ENCODE measurements around the gene APBA2.

The APBA2 gene

GRCh38 chr15:28896951-28897350 lies 11.2 kb downstream of the APBA2 start:
- Histone ChIP-seq H4K20me1 (ENCODE audit: insufficient read depth, low read length, poor library complexity, severe bottlenecking) (no peaks in the 10 kb centered on the region), H3F3A (ENCODE audit: low read depth) (no peaks in the 10 kb centered on the region), H3K9ac (ENCODE audit: low read depth, low read length, poor library complexity, severe bottlenecking) (no peak overlapping the region), H3K4me1 (ENCODE audit: insufficient read depth, low read length, poor library complexity, severe bottlenecking) (peaks cover 30% of the 10 kb centered on the region), H3K4me3 (ENCODE audit: low read length, poor library complexity, severe bottlenecking) (no peak overlapping the region), H3K79me2 (ENCODE audit: insufficient read depth, low read length) (no peaks in the 10 kb centered on the region), H3K27me3 (ENCODE audit: insufficient read depth, low read length, poor library complexity, severe bottlenecking) (no peaks in the 10 kb centered on the region), H3K36me3 (ENCODE audit: insufficient read depth, low read length) (no peaks in the 10 kb centered on the region), H3K4me2 (ENCODE audit: low read depth, low read length, poor library complexity, severe bottlenecking) (no peak overlapping the region), H3K9me3 (ENCODE audit: insufficient read depth, low read depth, low read length) (no peaks in the 10 kb centered on the region), H2AFZ (ENCODE audit: low read length) (no peak overlapping the region), H3K9me2 (replicated peaks; ENCODE audit: low read depth, low read length) (no peaks in the 10 kb centered on the region)
- no peak for TF ChIP-seq CTCF (conservative IDR thresholded peaks at IDR 0.05; ENCODE audit: low read length)
- no peak for TF ChIP-seq EZH2phosphoT487 (IDR thresholded peaks at IDR 0.05; ENCODE audit: borderline replicate concordance)

GRCh38 chr15:28897861-28898585 lies 12.2 kb downstream of the APBA2 start:
- no peaks in the 10 kb centered on the region for H4K20me1 ChIP-seq (ENCODE audit: insufficient read depth, low read length, poor library complexity, severe bottlenecking)
- H3K36me3 ChIP-seq (ENCODE audit: insufficient read depth, low read length), result no peaks in the 10 kb centered on the region
- no peak overlapping the region for H2AFZ ChIP-seq (ENCODE audit: low read length)
- TF ChIP-seq CTCF (conservative IDR thresholded peaks at IDR 0.05; ENCODE audit: low read length) (no peak), EZH2phosphoT487 (IDR thresholded peaks at IDR 0.05; ENCODE audit: borderline replicate concordance) (no peak)
- H3K79me2 ChIP-seq (ENCODE audit: insufficient read depth, low read length), result no peaks in the 10 kb centered on the region
- H3K9me2 ChIP-seq (replicated peaks; ENCODE audit: low read depth, low read length), result no peaks in the 10 kb centered on the region
- peaks cover 40% of the 10 kb centered on the region for H3K4me1 ChIP-seq (ENCODE audit: insufficient read depth, low read length, poor library complexity, severe bottlenecking)
- H3K4me2 ChIP-seq (ENCODE audit: low read depth, low read length, poor library complexity, severe bottlenecking), result no peak overlapping the region
- no peaks in the 10 kb centered on the region for H3F3A ChIP-seq (ENCODE audit: low read depth)
- no peaks in the 10 kb centered on the region for H3K9me3 ChIP-seq (ENCODE audit: insufficient read depth, low read depth, low read length)
- no peak overlapping the region for H3K4me3 ChIP-seq (ENCODE audit: low read length, poor library complexity, severe bottlenecking)
- H3K27me3 ChIP-seq (ENCODE audit: insufficient read depth, low read length, poor library complexity, severe bottlenecking), result no peaks in the 10 kb centered on the region
- H3K9ac ChIP-seq (ENCODE audit: low read depth, low read length, poor library complexity, severe bottlenecking), result no peak overlapping the region

GRCh38 chr15:28899061-28899738 lies 13.4 kb downstream of the APBA2 start:
- H2AFZ ChIP-seq (ENCODE audit: low read length), result no peak overlapping the region
- H3K79me2 ChIP-seq (ENCODE audit: insufficient read depth, low read length), result no peaks in the 10 kb centered on the region
- no peaks in the 10 kb centered on the region for H3K9me3 ChIP-seq (ENCODE audit: insufficient read depth, low read depth, low read length)
- peaks cover 52% of the 10 kb centered on the region for H3K4me1 ChIP-seq (ENCODE audit: insufficient read depth, low read length, poor library complexity, severe bottlenecking)
- no peaks in the 10 kb centered on the region for H4K20me1 ChIP-seq (ENCODE audit: insufficient read depth, low read length, poor library complexity, severe bottlenecking)
- H3K9me2 ChIP-seq (replicated peaks; ENCODE audit: low read depth, low read length), result no peaks in the 10 kb centered on the region
- H3F3A ChIP-seq (ENCODE audit: low read depth), result no peaks in the 10 kb centered on the region
- H3K27me3 ChIP-seq (ENCODE audit: insufficient read depth, low read length, poor library complexity, severe bottlenecking), result no peaks in the 10 kb centered on the region
- H3K4me3 ChIP-seq (ENCODE audit: low read length, poor library complexity, severe bottlenecking), result no peak overlapping the region
- no peak for TF ChIP-seq EZH2phosphoT487 (IDR thresholded peaks at IDR 0.05; ENCODE audit: borderline replicate concordance)
- no peaks in the 10 kb centered on the region for H3K36me3 ChIP-seq (ENCODE audit: insufficient read depth, low read length)
- no peak overlapping the region for H3K9ac ChIP-seq (ENCODE audit: low read depth, low read length, poor library complexity, severe bottlenecking)
- H3K4me2 ChIP-seq (ENCODE audit: low read depth, low read length, poor library complexity, severe bottlenecking), result no peak overlapping the region
